HepG2 (cell line): ENCODE data around the gene AP3D1. TPM values are rescaled to one million over a fixed set of nuclear protein-coding genes. Genes with fewer than 3 reads are reported as not detected.

Experiments
- CAMTA2 ChIP-seq: sonication (generic); formaldehyde crosslinking; IDR thresholded peaks from 2 replicates; pipeline ENCODE4 v1.4.0; 2020; ENCODE audit warnings: mild to moderate bottlenecking, missing genetic modification reagents, borderline replicate concordance
- IKZF1 ChIP-seq: fragments of 450-650 bp; IDR thresholded peaks from 2 replicates; pipeline ENCODE4 v1.7.1; 2016
- ISX ChIP-seq: sonication (generic); formaldehyde crosslinking; conservative IDR thresholded peaks from 2 replicates; pipeline ENCODE4 v1.5.0; 2020; ENCODE audit warnings: missing genetic modification reagents
- JUND ChIP-seq: sonication (generic); formaldehyde crosslinking; IDR thresholded peaks from 2 replicates; pipeline ENCODE4 v1.8.0; 2022; ENCODE audit warnings: mild to moderate bottlenecking, missing genetic modification reagents
- KAT8 ChIP-seq: IDR thresholded peaks from 2 replicates; pipeline ENCODE4 v1.6.1; 2016; ENCODE audit warnings: missing genetic modification reagents, missing compliant biosample characterization
- KDM6A ChIP-seq: IDR thresholded peaks from 2 replicates; pipeline ENCODE4 v1.6.1; 2016; ENCODE audit warnings: low read depth
- ONECUT2 ChIP-seq: sonication (generic); formaldehyde crosslinking; IDR thresholded peaks from 2 replicates; pipeline ENCODE4 v1.4.0; 2020; ENCODE audit warnings: missing genetic modification reagents
- PRMT3 ChIP-seq: sonication (generic); formaldehyde crosslinking; IDR thresholded peaks from 2 replicates; pipeline ENCODE4 v1.8.1; 2022; ENCODE audit warnings: low read depth, mild to moderate bottlenecking, moderate library complexity, missing genetic modification reagents, borderline replicate concordance
- RBAK ChIP-seq: sonication (generic); formaldehyde crosslinking; IDR thresholded peaks from 2 replicates; pipeline ENCODE4 v1.5.1; 2020; ENCODE audit warnings: mild to moderate bottlenecking, missing genetic modification reagents
- SATB2 ChIP-seq: sonication (generic); formaldehyde crosslinking; IDR thresholded peaks from 2 replicates; pipeline ENCODE4 v1.5.0; 2020; ENCODE audit warnings: missing genetic modification reagents
- SPEN ChIP-seq: sonication (generic); formaldehyde crosslinking; IDR thresholded peaks from 2 replicates; pipeline ENCODE4 v1.5.1; 2020; ENCODE audit warnings: low read depth, mild to moderate bottlenecking, missing genetic modification reagents
- SRY ChIP-seq: sonication (generic); formaldehyde crosslinking; IDR thresholded peaks from 2 replicates; pipeline ENCODE4 v1.8.0; 2022; ENCODE audit warnings: mild to moderate bottlenecking, missing genetic modification reagents
- USF2 ChIP-seq, 2 experiments: sonication (generic) in 1 of 2; formaldehyde crosslinking in 1 of 2; IDR thresholded peaks; 2 replicates each; pipeline versions ENCODE4 v1.5.1 to v1.6.1; 2011 to 2020; ENCODE audit warnings: borderline replicate concordance in 1 of 2, low read depth in 1 of 2, low read length in 1 of 2, mild to moderate bottlenecking in 1 of 2, missing genetic modification reagents in 1 of 2, moderate library complexity in 1 of 2
- ZNF101 ChIP-seq: sonication (generic); formaldehyde crosslinking; IDR thresholded peaks from 2 replicates; pipeline ENCODE4 v1.4.0; 2020; ENCODE audit warnings: mild to moderate bottlenecking, low read depth, missing genetic modification reagents, borderline replicate concordance
- ZNF235 ChIP-seq: sonication (generic); formaldehyde crosslinking; IDR thresholded peaks from 2 replicates; pipeline ENCODE4 v1.8.1; 2023; ENCODE audit warnings: mild to moderate bottlenecking, missing genetic modification reagents, borderline replicate concordance
- ZNF274 ChIP-seq: sonication (generic); formaldehyde crosslinking; IDR thresholded peaks from 2 replicates; pipeline ENCODE4 v1.5.1; 2020; ENCODE audit warnings: mild to moderate bottlenecking, missing genetic modification reagents
- ZNF276 ChIP-seq: sonication (generic); formaldehyde crosslinking; IDR thresholded peaks from 2 replicates; pipeline ENCODE4 v1.4.0; 2020; ENCODE audit warnings: mild to moderate bottlenecking, low read depth, missing genetic modification reagents
- ZNF552 ChIP-seq: sonication (generic); formaldehyde crosslinking; IDR thresholded peaks from 2 replicates; pipeline ENCODE4 v1.9.0; 2022; ENCODE audit warnings: missing genetic modification reagents, mild to moderate bottlenecking, borderline replicate concordance
- ZNF574 ChIP-seq: sonication (generic); formaldehyde crosslinking; IDR thresholded peaks from 2 replicates; pipeline ENCODE4 v1.4.0; 2020; ENCODE audit warnings: missing genetic modification reagents
- ZNF644 ChIP-seq: IDR thresholded peaks from 2 replicates; pipeline ENCODE4 v1.6.1; 2016; ENCODE audit warnings: low read depth
- ZNF749 ChIP-seq: sonication (generic); formaldehyde crosslinking; IDR thresholded peaks from 2 replicates; pipeline ENCODE4 v1.8.0; 2022; ENCODE audit warnings: mild to moderate bottlenecking, missing genetic modification reagents, moderate library complexity, borderline replicate concordance
- ZSCAN20 ChIP-seq: sonication (generic); formaldehyde crosslinking; IDR thresholded peaks from 2 replicates; pipeline ENCODE4 v1.4.0; 2020; ENCODE audit warnings: missing genetic modification reagents, mild to moderate bottlenecking, borderline replicate concordance
- ZSCAN30 ChIP-seq: sonication (generic); formaldehyde crosslinking; IDR thresholded peaks from 2 replicates; pipeline ENCODE4 v1.5.0; 2020; ENCODE audit warnings: mild to moderate bottlenecking, missing genetic modification reagents
- polyA plus RNA-seq, 8 experiments: library from polyadenylated mRNA; depleted of rRNA in 3 of 8; stranded (reverse) in 7 of 8; unstranded in 1 of 8; fragments of >200 nt; fragmentation: Illumina TruSeq in 4 of 8; extraction: Trizol in 4 of 8; gene quantifications; 2 replicates each; pipeline versions ENCODE4 v1.2.1 to v1.2.3, GENCODE V29; 2011 to 2016; ENCODE audit warnings: low read depth in 4 of 8, missing spikeins in 1 of 8, mixed read lengths in 1 of 8; ENCODE audit not compliant: insufficient read depth in 1 of 8
- total RNA-seq, 5 experiments: library from RNA; depleted of rRNA; stranded (reverse); fragments of >200 nt; fragmentation: Illumina TruSeq; extraction: Trizol; gene quantifications; 2 replicates each; pipeline ENCODE4 v1.2.3, GENCODE V29; 2016; ENCODE audit warnings: low read depth in 1 of 5

AP3D1 gene
- total and polyA plus RNA-seq, 2 of the 13 experiments (the other 11 are each of a cell fraction or from before 2014, with no cell fraction given), result 68.0 to 82.6 TPM

GRCh38 chr19:2168619-2169424 is 17.5 kb upstream of the AP3D1 start (continued):
- TF ChIP-seq ZSCAN30 (CRISPR knock-in tag) (no peak), ZNF749 (peak; percentile 41; the same call in 1 of the 2 replicates), PRMT3 (CRISPR knock-in tag) (no peak), ZNF552 (no peak), SPEN (CRISPR knock-in tag) (peak; percentile 73), KDM6A (CRISPR knock-in tag) (peak; percentile 74), JUND (CRISPR knock-in tag) (peak; percentile 97), ZNF274 (CRISPR knock-in tag) (no peak), SATB2 (peak; percentile 48; the same call in 1 of the 2 replicates), CAMTA2 (CRISPR knock-in tag) (no peak), SRY (no peak), ONECUT2 (CRISPR knock-in tag) (no peak), USF2 (IDR thresholded peaks at IDR 0.05; ENCODE audit: low read depth, low read length) (no peak), USF2 (CRISPR knock-in tag; IDR thresholded peaks at IDR 0.05; ENCODE audit: borderline replicate concordance) (no peak), ISX (CRISPR knock-in tag) (no peak), ZNF235 (CRISPR knock-in tag) (no peak), ZSCAN20 (CRISPR knock-in tag) (peak; percentile 61; the same call in 1 of the 2 replicates), ZNF574 (CRISPR knock-in tag) (peak; percentile 65; the same call in 1 of the 2 replicates), ZNF644 (CRISPR knock-in tag) (peak; percentile 83; the same call in 1 of the 2 replicates), ZNF276 (CRISPR knock-in tag) (no peak), IKZF1 (no peak), ZNF101 (CRISPR knock-in tag) (no peak), KAT8 (peak; percentile 78), RBAK (CRISPR knock-in tag) (0 out of 2 replicates have a peak, but pooled peaks have one; percentile 38)
